H1 (cell line): ENCODE data around the gene GDI2. TPM values are rescaled to one million over a fixed set of nuclear protein-coding genes. Genes with fewer than 3 reads are reported as not detected.

Source experiments
- CTCF ChIA-PET: fragments of 300-600 bp; sonication (Branson Sonifier 250); formaldehyde crosslinking; loops from one replicate; lab custom pipeline; 2021; ENCODE audit not compliant: partially characterized antibody; lab: Charles Lee
- POLR2A ChIA-PET: fragments of 300-600 bp; sonication (Branson Sonifier 250); formaldehyde crosslinking; loops from one replicate; lab custom pipeline; 2021; ENCODE audit warnings: inconsistent platforms; ENCODE audit not compliant: partially characterized antibody; lab: Charles Lee
- DNase-seq, 2 experiments: peaks; one replicate each; pipeline versions ENCODE4 v3.0.0 to v3.0.0-alpha.2; 2010 to 2022; ENCODE audit warnings: low spot score in 2 of 2, low read depth in 1 of 2, mixed read lengths in 1 of 2
- FAIRE-seq: peaks from 2 replicates; lab custom pipeline; 2011; peaks lifted over from hg19 to GRCh38; lab: Jason Lieb, UNC
- H2AFZ ChIP-seq: 2 replicates; pipeline ENCODE4 v1.8.1; 2012; ENCODE audit warnings: low read length, inconsistent platforms
- H2AK5ac ChIP-seq: 2 replicates; pipeline ENCODE4 v1.6.1; 2013; ENCODE audit warnings: low read depth, low read length
- H2BK120ac ChIP-seq: replicated peaks from 2 replicates; pipeline ENCODE3; 2013; ENCODE audit warnings: low read depth, low read length, inconsistent platforms
- H2BK12ac ChIP-seq: 2 replicates; pipeline ENCODE4 v1.6.1; 2013; ENCODE audit warnings: low read depth, low read length
- H2BK15ac ChIP-seq: 2 replicates; pipeline ENCODE4 v1.6.1; 2013; ENCODE audit warnings: low read length
- H2BK20ac ChIP-seq: 2 replicates; pipeline ENCODE4 v1.6.1; 2013; ENCODE audit warnings: low read length
- H2BK5ac ChIP-seq: 2 replicates; pipeline ENCODE4 v1.6.1; 2013; ENCODE audit warnings: low read depth, low read length
- H3K14ac ChIP-seq: 2 replicates; pipeline ENCODE4 v1.6.1; 2013; ENCODE audit warnings: inconsistent platforms; ENCODE audit not compliant: insufficient read length
- H3K18ac ChIP-seq: 2 replicates; pipeline ENCODE4 v1.6.1; 2013; ENCODE audit warnings: low read length; ENCODE audit errors: extremely low read depth
- H3K23ac ChIP-seq: 2 replicates; pipeline ENCODE4 v1.6.1; 2013; ENCODE audit warnings: inconsistent platforms; ENCODE audit not compliant: insufficient read length
- H3K23me2 ChIP-seq: 2 replicates; pipeline ENCODE4 v1.6.1; 2013; ENCODE audit warnings: low read depth, low read length
- H3K27ac ChIP-seq: 2 replicates; pipeline ENCODE4 v1.6.1; 2011; ENCODE audit warnings: low read depth, low read length, inconsistent platforms
- H3K27me3 ChIP-seq, 4 experiments: replicated peaks in 1 of 4; 1 replicate in 1 of 4; 2 replicates in 3 of 4; pipeline versions ENCODE4 v1.6.1 to v1.8.1; 2011 to 2013; ENCODE audit warnings: low read length in 3 of 4, mild to moderate bottlenecking in 3 of 4, inconsistent platforms in 2 of 4, mixed read lengths in 2 of 4, moderate library complexity in 1 of 4; ENCODE audit not compliant: control insufficient read depth in 3 of 4, insufficient read depth in 3 of 4; ENCODE audit errors: extremely low read depth in 1 of 4
- H3K36me3 ChIP-seq, 4 experiments: 2 replicates each; pipeline versions ENCODE4 v1.6.1 to v1.8.1; 2011 to 2013; ENCODE audit warnings: mild to moderate bottlenecking in 4 of 4, low read length in 3 of 4, moderate library complexity in 2 of 4, control low read depth in 1 of 4, inconsistent platforms in 1 of 4; ENCODE audit not compliant: insufficient read depth in 4 of 4, control insufficient read depth in 2 of 4
- H3K4ac ChIP-seq: replicated peaks from 2 replicates; pipeline ENCODE3; 2013; ENCODE audit warnings: low read length, low read depth, mixed read lengths, inconsistent platforms; ENCODE audit not compliant: insufficient read length
- H3K4me1 ChIP-seq, 4 experiments: replicated peaks in 1 of 4; 1 replicate in 1 of 4; 2 replicates in 3 of 4; pipeline versions ENCODE4 v1.6.1 to v1.8.1; 2011 to 2013; ENCODE audit warnings: low read length in 3 of 4, inconsistent platforms in 2 of 4, mixed read lengths in 1 of 4; ENCODE audit not compliant: insufficient read depth in 4 of 4, control insufficient read depth in 3 of 4
- H3K4me2 ChIP-seq, 2 experiments: 2 replicates each; pipeline versions ENCODE4 v1.6.1 to v1.8.1; 2011 to 2013; ENCODE audit warnings: low read depth in 2 of 2, low read length in 2 of 2, control low read depth in 1 of 2, inconsistent platforms in 1 of 2, mild to moderate bottlenecking in 1 of 2; ENCODE audit not compliant: insufficient read depth in 1 of 2
- H3K4me3 ChIP-seq, 4 experiments: fragments of 200-600, 300-600 bp in 1 of 4; sonication (generic), shearing (Covaris generic), sonication (Bioruptor Twin) in 1 of 4; 2 replicates each; pipeline versions ENCODE4 v1.5.1 to v1.8.1; 2011 to 2016; ENCODE audit warnings: low read length in 4 of 4, low read depth in 3 of 4, control low read depth in 2 of 4, inconsistent platforms in 2 of 4, mild to moderate bottlenecking in 2 of 4, mixed read lengths in 1 of 4, moderate library complexity in 1 of 4; ENCODE audit not compliant: insufficient read depth in 2 of 4; ENCODE audit errors: extremely low read depth in 1 of 4
- H3K56ac ChIP-seq: replicated peaks from 2 replicates; pipeline ENCODE3; 2013; ENCODE audit warnings: low read depth, mild to moderate bottlenecking, mixed read lengths, low read length, inconsistent platforms; ENCODE audit not compliant: insufficient read length
- H3K79me1 ChIP-seq: 2 replicates; pipeline ENCODE4 v1.6.1; 2013; ENCODE audit warnings: low read depth, low read length, control low read depth
- H3K79me2 ChIP-seq, 2 experiments: 2 replicates each; pipeline versions ENCODE4 v1.6.1 to v1.8.1; 2012 to 2013; ENCODE audit warnings: low read length in 2 of 2, mild to moderate bottlenecking in 2 of 2, inconsistent platforms in 1 of 2; ENCODE audit not compliant: insufficient read depth in 2 of 2, control insufficient read depth in 1 of 2
- H3K9ac ChIP-seq, 4 experiments: replicated peaks in 1 of 4; 1 replicate in 1 of 4; 2 replicates in 3 of 4; pipeline versions ENCODE4 v1.6.1 to v1.8.1; 2011 to 2013; ENCODE audit warnings: low read depth in 3 of 4, low read length in 3 of 4, control low read depth in 2 of 4, mild to moderate bottlenecking in 2 of 4, moderate library complexity in 2 of 4, inconsistent platforms in 1 of 4; ENCODE audit errors: extremely low read depth in 1 of 4
- H3K9me3 ChIP-seq, 2 experiments: 2 replicates each; pipeline versions ENCODE4 v1.6.1 to v1.8.1; 2012 to 2013; ENCODE audit warnings: mild to moderate bottlenecking in 2 of 2, moderate library complexity in 2 of 2, control low read depth in 1 of 2, inconsistent platforms in 1 of 2, low read depth in 1 of 2, low read length in 1 of 2, mixed read lengths in 1 of 2; ENCODE audit not compliant: insufficient read depth in 2 of 2
- H4K20me1 ChIP-seq, 2 experiments: replicated peaks in 1 of 2; 2 replicates each; pipeline versions ENCODE3 to v1.8.1; 2011 to 2013; ENCODE audit warnings: inconsistent platforms in 2 of 2, low read length in 2 of 2, mild to moderate bottlenecking in 1 of 2; ENCODE audit not compliant: insufficient read depth in 2 of 2, control insufficient read depth in 1 of 2
- H4K5ac ChIP-seq: 2 replicates; pipeline ENCODE4 v1.6.1; 2013; ENCODE audit warnings: low read length, low read depth, mixed read lengths, inconsistent platforms; ENCODE audit not compliant: insufficient read length
- H4K8ac ChIP-seq: 2 replicates; pipeline ENCODE4 v1.8.0; 2013; ENCODE audit warnings: mild to moderate bottlenecking, moderate library complexity, low read length, inconsistent platforms; ENCODE audit not compliant: insufficient read depth; ENCODE audit errors: extremely low read depth
- H4K91ac ChIP-seq: replicated peaks from 2 replicates; pipeline ENCODE3; 2013; ENCODE audit warnings: low read length, mixed read lengths, inconsistent platforms; ENCODE audit not compliant: insufficient read length
- CHD2 ChIP-seq: IDR thresholded peaks from 2 replicates; pipeline ENCODE4 v1.6.1; 2012; ENCODE audit warnings: low read length, improper control_type of control experiment
- CTBP2 ChIP-seq: IDR thresholded peaks from 2 replicates; pipeline ENCODE4 v1.7.0; 2011; ENCODE audit warnings: borderline replicate concordance, mild to moderate bottlenecking, moderate library complexity, mixed read lengths, low read length; ENCODE audit not compliant: insufficient read depth, insufficient read length
- EGR1 ChIP-seq: IDR thresholded peaks from 2 replicates; pipeline ENCODE4 v1.6.1; 2011; ENCODE audit warnings: low read depth, low read length, borderline replicate concordance
- EP300 ChIP-seq, 2 experiments: IDR thresholded peaks; 1 replicate in 1 of 2; 2 replicates in 1 of 2; pipeline ENCODE4 v1.6.1; 2011 to 2012; ENCODE audit warnings: low read depth in 2 of 2, low read length in 2 of 2, mild to moderate bottlenecking in 2 of 2, borderline replicate concordance in 1 of 2, inconsistent platforms in 1 of 2, moderate library complexity in 1 of 2
- GABPA ChIP-seq: IDR thresholded peaks from 2 replicates; pipeline ENCODE4 v1.6.1; 2011; ENCODE audit warnings: mild to moderate bottlenecking, low read length, moderate library complexity, borderline replicate concordance; ENCODE audit not compliant: insufficient read depth
- KDM4A ChIP-seq: IDR thresholded peaks from one replicate; pipeline ENCODE4 v1.7.1; 2012; ENCODE audit warnings: low read depth, mild to moderate bottlenecking, moderate library complexity, low read length, inconsistent platforms; ENCODE audit not compliant: severe bottlenecking
- POLR2AphosphoS5 ChIP-seq: IDR thresholded peaks from 2 replicates; pipeline ENCODE4 v1.6.1; 2011; ENCODE audit warnings: low read depth, low read length
- RAD21 ChIP-seq, 2 experiments: IDR thresholded peaks in 1 of 2; conservative IDR thresholded peaks in 1 of 2; 2 replicates each; pipeline ENCODE4 v1.6.1; 2011; ENCODE audit warnings: low read depth in 2 of 2, low read length in 2 of 2, improper control_type of control experiment in 1 of 2, inconsistent platforms in 1 of 2, mild to moderate bottlenecking in 1 of 2, moderate library complexity in 1 of 2
- SIN3A ChIP-seq, 2 experiments: IDR thresholded peaks in 1 of 2; conservative IDR thresholded peaks in 1 of 2; 2 replicates each; pipeline ENCODE4 v1.6.1; 2011 to 2012; ENCODE audit warnings: low read length in 2 of 2, improper control_type of control experiment in 1 of 2, low read depth in 1 of 2, mild to moderate bottlenecking in 1 of 2
- SP4 ChIP-seq: IDR thresholded peaks from 2 replicates; pipeline ENCODE4 v1.6.1; 2012; ENCODE audit warnings: low read length, inconsistent platforms
- TCF12 ChIP-seq: IDR thresholded peaks from 2 replicates; pipeline ENCODE4 v1.6.1; 2011; ENCODE audit warnings: low read depth, mild to moderate bottlenecking, low read length
- WGBS, 2 experiments: shearing (Covaris generic) in 1 of 2; methylation state at CpG; one replicate each; pipeline versions ENCODE4 v1.1.6 to v1.1.7; 2013 to 2015; ENCODE audit warnings: low lambda C conversion rate in 2 of 2, mixed read lengths in 2 of 2, inconsistent platforms in 1 of 2, low coverage in 1 of 2, missing lambda C conversion rate in 1 of 2; ENCODE audit not compliant: insufficient replicate concordance in 2 of 2, insufficient coverage in 1 of 2, insufficient read length in 1 of 2; ENCODE audit errors: extremely low coverage in 1 of 2, missing lambda C conversion rate in 1 of 2; 5-methylcytosine and 5-hydroxymethylcytosine counted together
- polyA plus RNA-seq, 7 experiments: library from polyadenylated mRNA; depleted of rRNA in 3 of 7; stranded (reverse) in 5 of 7; unstranded in 2 of 7; fragments of >200 nt in 5 of 7; fragments of 200-250 nt in 2 of 7; gene quantifications; 1 replicate in 5 of 7; 2 replicates in 1 of 7; 4 replicates in 1 of 7; pipeline versions ENCODE4 v1.2.1 to v1.2.3, GENCODE V29; 2011 to 2013; ENCODE audit warnings: missing spikeins in 2 of 7, mixed read lengths in 2 of 7
- total RNA-seq: library from RNA; stranded (reverse); fragmentation: NEBNext Ultra II Directional; extraction: Animal tissue kit (Norgen Biotek cat#: 25700); gene quantifications from 2 replicates; pipeline ENCODE4 v1.2.1, GENCODE V29; 2021

GDI2 gene
- total and polyA plus RNA-seq, 2 of the 8 experiments (the other 6 are each of a cell fraction or from before 2014, with no cell fraction given): 168 to 385 TPM

DNA sequence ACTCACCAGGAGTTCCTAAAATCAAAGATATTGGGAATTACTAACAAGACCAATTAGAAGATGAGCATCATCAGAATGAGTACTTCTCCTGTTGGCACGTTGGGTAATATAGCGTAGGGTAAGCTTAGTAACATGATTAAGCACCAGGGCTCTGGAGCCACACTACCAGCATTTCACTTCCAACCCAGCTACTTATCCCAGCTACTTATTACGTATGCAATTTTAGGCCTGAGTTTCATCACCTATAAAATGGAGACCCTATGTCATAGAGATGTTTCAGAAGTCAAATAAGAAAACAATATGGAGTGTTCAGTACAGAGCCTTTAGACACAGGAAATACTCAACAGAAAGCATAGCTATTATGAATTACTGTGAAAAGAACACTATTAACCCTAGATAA lies 19.0 kb downstream of the GDI2 start:
- Histone ChIP-seq H3K23me2 (no peaks in the 10 kb centered on the region), H3K14ac (no peak overlapping the region), H4K20me1 (peaks cover 0 to 2% of the 10 kb centered on the region in 2 experiments), H3K36me3 (peaks cover 16 to 89% (median 61%) of the 10 kb centered on the region in 4 experiments), H3K4me2 (no peak overlapping the region), H4K91ac (no peak overlapping the region), H2BK15ac (no peak overlapping the region), H3K4me3 (no peak overlapping the region), H2BK20ac (no peak overlapping the region), H2AK5ac (no peak overlapping the region), H2BK5ac (no peak overlapping the region), H3K4me1 (no peaks in the 10 kb centered on the region), H3K9me3 (no peaks in the 10 kb centered on the region), H4K5ac (no peak overlapping the region), H2BK120ac (no peak overlapping the region), H3K4ac (no peak overlapping the region), H3K23ac (no peak overlapping the region), H3K27me3 (no peaks in the 10 kb centered on the region), H3K9ac (no peak overlapping the region), H2BK12ac (no peak overlapping the region), H3K79me2 (peaks cover 2 to 61% of the 10 kb centered on the region in 2 experiments; a peak in 2 of 4 replicates), H3K18ac (no peak overlapping the region), H2AFZ (no peak overlapping the region), H4K8ac (no peak overlapping the region), H3K56ac (no peak overlapping the region), H3K27ac (no peak overlapping the region), H3K79me1 (no peaks in the 10 kb centered on the region; the same call in 1 of the 2 replicates)
- ChIA-PET CTCF (no interaction called here), POLR2A (interaction anchor here (1.6 to 2.2 kb wide), 3 partner anchors 13 to 19 kb away, joined by 7 to 9 read pairs (median 8); partner anchors contain the start of gene GDI2)
- DNase-seq (no peak), FAIRE-seq (no peak)
- WGBS, 2 experiments: 93% methylated on average over 3 of the region's 3 CpGs; no CpG with 5 or more reads in 1 of the 2 experiments
- TF ChIP-seq POLR2AphosphoS5 (no peak), EGR1 (no peak), RAD21 (IDR thresholded peaks at IDR 0.05 in 1 of 2, conservative IDR thresholded peaks at IDR 0.05 in 1 of 2; ENCODE audit: low read depth in 2 of 2, low read length in 2 of 2) (no peak), CHD2 (no peak), SP4 (no peak), KDM4A (no peak), CTBP2 (no peak), TCF12 (no peak), GABPA (no peak), SIN3A (conservative IDR thresholded peaks at IDR 0.05 in 1 of 2, IDR thresholded peaks at IDR 0.05 in 1 of 2; ENCODE audit: low read depth in 1 of 2, low read length in 2 of 2) (no peak), EP300 (IDR thresholded peaks at IDR 0.05; ENCODE audit: borderline replicate concordance in 1 of 2, low read depth in 2 of 2, low read length in 2 of 2) (no peak)
